NB4 (cell line): ENCODE measurements around the gene PF4V1.

Experiments
- DNase-seq: peaks from one replicate; pipeline ENCODE4 v3.0.0; 2010; ENCODE audit warnings: low read depth
- H3K4me3 ChIP-seq: one replicate; pipeline ENCODE4 v1.5.1; 2011; ENCODE audit warnings: mild to moderate bottlenecking, low read depth, low read length, moderate library complexity
- MYC ChIP-seq: IDR thresholded peaks from 2 replicates; pipeline ENCODE4 v1.6.1; 2011; ENCODE audit warnings: low read depth, low read length
- POLR2A ChIP-seq: IDR thresholded peaks from 2 replicates; pipeline ENCODE4 v1.6.1; 2011; ENCODE audit warnings: mild to moderate bottlenecking; ENCODE audit not compliant: insufficient read length; ENCODE audit errors: extremely low read depth
- TF ChIP-seq, protein P1 (sequence below): IDR thresholded peaks from one replicate; pipeline ENCODE4 v1.5.1; 2012; ENCODE audit warnings: low read depth, low read length
- TF ChIP-seq, protein P2 (sequence below): IDR thresholded peaks from 2 replicates; pipeline ENCODE4 v1.6.1; 2011; ENCODE audit warnings: low read depth, low read length

PF4V1 gene

DNA sequence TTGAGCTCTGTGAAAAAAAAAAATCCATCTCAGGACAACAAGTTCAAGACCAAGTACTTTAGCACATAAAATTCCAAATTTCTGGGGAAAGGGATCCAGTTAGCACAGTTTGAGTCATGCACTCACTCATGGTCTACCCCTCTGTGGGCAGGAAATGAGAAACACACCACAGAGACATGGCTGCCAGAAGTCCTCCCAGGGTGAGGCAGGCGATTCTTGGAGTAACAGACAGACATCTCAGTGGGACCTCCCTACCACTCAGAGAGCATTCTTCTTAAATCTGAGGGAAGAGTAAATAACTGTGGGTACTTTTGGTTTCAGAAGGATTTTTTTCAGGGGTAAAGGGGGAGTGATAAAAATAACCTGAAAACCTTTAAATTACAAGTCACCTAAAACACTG, 30.2 kb downstream of the PF4V1 start:
- no peak for TF ChIP-seq MYC
- TF ChIP-seq, protein P1, sequence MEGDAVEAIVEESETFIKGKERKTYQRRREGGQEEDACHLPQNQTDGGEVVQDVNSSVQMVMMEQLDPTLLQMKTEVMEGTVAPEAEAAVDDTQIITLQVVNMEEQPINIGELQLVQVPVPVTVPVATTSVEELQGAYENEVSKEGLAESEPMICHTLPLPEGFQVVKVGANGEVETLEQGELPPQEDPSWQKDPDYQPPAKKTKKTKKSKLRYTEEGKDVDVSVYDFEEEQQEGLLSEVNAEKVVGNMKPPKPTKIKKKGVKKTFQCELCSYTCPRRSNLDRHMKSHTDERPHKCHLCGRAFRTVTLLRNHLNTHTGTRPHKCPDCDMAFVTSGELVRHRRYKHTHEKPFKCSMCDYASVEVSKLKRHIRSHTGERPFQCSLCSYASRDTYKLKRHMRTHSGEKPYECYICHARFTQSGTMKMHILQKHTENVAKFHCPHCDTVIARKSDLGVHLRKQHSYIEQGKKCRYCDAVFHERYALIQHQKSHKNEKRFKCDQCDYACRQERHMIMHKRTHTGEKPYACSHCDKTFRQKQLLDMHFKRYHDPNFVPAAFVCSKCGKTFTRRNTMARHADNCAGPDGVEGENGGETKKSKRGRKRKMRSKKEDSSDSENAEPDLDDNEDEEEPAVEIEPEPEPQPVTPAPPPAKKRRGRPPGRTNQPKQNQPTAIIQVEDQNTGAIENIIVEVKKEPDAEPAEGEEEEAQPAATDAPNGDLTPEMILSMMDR = no peak
- TF ChIP-seq POLR2A = no peak
- TF ChIP-seq, protein P2, sequence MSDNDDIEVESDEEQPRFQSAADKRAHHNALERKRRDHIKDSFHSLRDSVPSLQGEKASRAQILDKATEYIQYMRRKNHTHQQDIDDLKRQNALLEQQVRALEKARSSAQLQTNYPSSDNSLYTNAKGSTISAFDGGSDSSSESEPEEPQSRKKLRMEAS = no peak
- peak; percentile 47 for DNase-seq
- H3K4me3 ChIP-seq = no peak overlapping the region

DNA sequence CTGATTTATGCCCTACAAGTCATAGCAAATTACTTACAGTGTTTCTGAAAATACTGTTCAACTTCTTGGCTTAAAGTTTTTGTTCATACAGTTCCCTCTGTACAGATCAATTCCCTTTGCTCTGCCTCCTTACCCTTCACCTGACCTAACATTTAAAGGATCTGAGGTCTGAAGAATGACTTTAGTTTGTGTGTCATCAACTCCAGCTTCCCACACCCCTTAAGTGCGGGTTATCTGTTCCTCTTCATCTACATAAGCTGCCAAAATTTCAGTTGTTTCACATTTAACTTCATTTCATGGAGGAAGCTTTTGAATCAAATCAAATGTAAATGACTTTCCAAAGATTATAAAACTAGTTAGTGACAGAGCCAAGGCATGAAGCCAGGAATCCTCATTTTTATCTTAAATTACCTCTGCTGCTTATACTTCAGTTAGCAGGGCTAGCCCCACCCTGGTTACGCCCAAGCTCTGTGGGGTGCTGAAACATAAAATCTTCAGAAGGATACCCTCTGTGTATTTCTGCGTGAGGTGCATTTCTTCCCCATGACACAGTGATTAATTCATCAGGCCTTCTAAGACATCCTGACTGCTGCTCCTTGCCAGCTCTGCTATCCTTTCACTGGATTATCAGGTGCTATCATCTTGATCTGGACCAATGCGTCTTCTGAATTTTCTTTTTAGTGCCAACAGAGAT, 32.6 kb downstream of the PF4V1 start:
- DNase-seq = no peak
- H3K4me3 ChIP-seq = no peak overlapping the region
- no peak for TF ChIP-seq MYC
- TF ChIP-seq POLR2A = no peak
- TF ChIP-seq, protein P2 = no peak
- TF ChIP-seq, protein P1 = no peak

DNA sequence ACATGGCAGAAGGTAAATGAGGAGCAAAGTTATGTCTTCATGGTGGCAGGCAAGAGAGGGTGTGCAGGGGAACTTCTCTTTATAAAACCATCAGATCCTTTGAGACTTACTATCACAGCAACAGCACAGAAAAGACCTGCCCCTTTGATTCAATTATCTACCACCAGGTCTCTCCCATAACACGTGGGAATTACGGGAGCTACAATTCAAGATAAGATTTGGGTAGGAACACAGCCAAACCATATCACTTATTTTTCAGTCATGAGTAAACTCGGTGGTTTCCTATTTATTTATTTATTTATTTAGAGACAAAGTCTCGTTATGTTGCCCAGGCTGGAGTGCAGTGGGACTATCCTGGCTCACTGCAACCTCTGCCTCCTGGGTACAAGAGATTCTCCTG, 38.2 kb downstream of the PF4V1 start:
- DNase-seq = no peak
- no peak overlapping the region for H3K4me3 ChIP-seq
- TF ChIP-seq, protein P2 = no peak
- TF ChIP-seq MYC (no peak), POLR2A (no peak)
- TF ChIP-seq, protein P1 = no peak

DNA sequence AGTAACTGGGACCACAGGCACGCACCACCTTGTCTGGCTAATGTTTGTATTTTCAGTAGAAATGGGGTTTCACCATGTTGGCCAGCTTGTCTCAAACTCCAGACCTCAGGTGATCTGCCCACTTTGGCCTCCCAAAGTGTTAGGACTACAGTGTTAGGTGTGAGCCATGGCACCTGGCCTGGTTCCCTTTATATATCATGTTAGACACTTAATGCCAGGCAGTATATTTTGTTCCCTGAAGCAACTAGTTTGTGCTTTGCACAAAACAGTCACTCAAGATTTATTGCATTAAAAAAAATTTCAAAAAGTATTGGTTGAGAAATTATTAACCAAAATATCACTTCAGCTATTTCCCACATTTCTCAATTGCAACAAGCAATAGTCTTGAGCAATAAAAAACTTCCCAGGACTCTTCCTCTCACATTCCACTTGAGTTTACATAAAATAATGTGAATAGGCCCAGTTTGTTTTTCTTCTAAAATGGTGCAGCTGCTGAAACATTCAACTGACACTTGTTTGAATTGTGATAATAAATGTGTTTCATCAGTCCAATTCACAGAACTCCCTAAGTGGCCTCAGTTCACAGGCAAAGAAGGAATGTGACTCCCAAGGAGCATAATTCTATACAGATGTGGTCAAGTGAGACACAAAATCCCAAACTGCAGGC, 38.8 kb downstream of the PF4V1 start:
- no peak for TF ChIP-seq MYC
- H3K4me3 ChIP-seq = no peak overlapping the region
- no peak for DNase-seq

DNA sequence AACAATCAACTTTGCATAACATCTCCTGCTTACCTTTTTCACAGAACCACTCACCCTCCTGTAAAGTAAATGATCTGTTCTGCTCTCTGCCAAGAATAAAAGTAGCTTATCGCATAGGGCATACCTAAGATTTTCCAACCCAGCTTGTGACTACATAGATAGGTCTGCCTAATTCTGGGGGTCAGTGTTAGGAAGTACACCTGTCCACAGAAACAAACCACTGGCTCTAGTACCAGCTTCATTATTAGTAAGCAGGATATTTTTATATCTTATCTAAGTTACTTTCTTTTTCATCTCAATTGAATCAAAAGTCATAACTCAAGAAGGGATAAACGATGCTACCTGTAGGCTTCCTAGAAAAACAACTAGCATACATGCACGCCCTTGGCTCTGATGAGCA, 39.9 kb downstream of the PF4V1 start:
- TF ChIP-seq, protein P2 = no peak
- no peak for TF ChIP-seq POLR2A
- TF ChIP-seq, protein P1 = no peak
- TF ChIP-seq MYC = no peak
- no peak for DNase-seq
- H3K4me3 ChIP-seq = no peak overlapping the region

DNA sequence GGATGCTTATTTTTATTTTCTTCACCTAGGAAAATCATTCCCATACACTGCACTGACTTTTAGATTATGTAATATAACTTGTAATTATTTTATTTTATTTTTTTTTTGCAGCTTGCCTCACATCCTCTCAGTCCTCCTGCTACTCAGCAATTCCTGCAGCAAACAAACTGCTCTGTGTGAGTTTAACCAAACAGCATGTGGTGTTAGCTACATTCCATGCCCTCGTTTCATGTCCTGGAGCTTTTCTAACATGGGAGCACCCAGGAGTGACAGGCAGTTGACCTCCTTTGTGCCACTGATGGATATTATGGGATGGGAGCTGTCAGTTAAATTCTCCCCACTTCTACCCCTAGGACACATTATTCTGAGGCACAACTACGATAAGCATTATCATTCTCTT, 40.9 kb downstream of the PF4V1 start:
- no peak overlapping the region for H3K4me3 ChIP-seq
- TF ChIP-seq POLR2A = no peak
- no peak for TF ChIP-seq MYC
- TF ChIP-seq, protein P2 = no peak
- TF ChIP-seq, protein P1 = no peak
- DNase-seq = no peak
